ENCODE measurements around the gene CLEC4C. TPM values are rescaled to one million over a fixed set of nuclear protein-coding genes. Genes with fewer than 3 reads are reported as not detected.
A peak's percentile ranks its signal among the peaks of the same experiment; 100 is the strongest.

CLEC4C gene
- total RNA-seq, 1 donor from 2014 or later = not detected

- no peaks in the 10 kb centered on the region for H3K27me3 ChIP-seq (ENCODE audit: control insufficient read depth, insufficient read depth, low read length)
- TF ChIP-seq CTCF (IDR thresholded peaks at IDR 0.05; ENCODE audit: insufficient read depth, low read length, severe bottlenecking) = no peak
- DNase-seq (ENCODE audit: low read depth) (no peak), FAIRE-seq (no peak)
- no peaks in the 10 kb centered on the region for H3K36me3 ChIP-seq (ENCODE audit: control insufficient read depth, insufficient read depth, low read length)
- no peak overlapping the region for H3K4me3 ChIP-seq (ENCODE audit: low read depth, low read length)
Observed at GRCh38 chr12:7694556-7695236, 52.5 kb downstream of the CLEC4C start.

GRCh38 chr12:7693793-7694192 lies 53.4 kb downstream of the CLEC4C start:
- TF ChIP-seq CTCF (IDR thresholded peaks at IDR 0.05; ENCODE audit: insufficient read depth, low read length, severe bottlenecking) = no peak
- peak; percentile 60 for FAIRE-seq
- Histone ChIP-seq H3K27me3 (ENCODE audit: control insufficient read depth, insufficient read depth, low read length) (no peaks in the 10 kb centered on the region), H3K36me3 (ENCODE audit: control insufficient read depth, insufficient read depth, low read length) (no peaks in the 10 kb centered on the region), H3K4me3 (ENCODE audit: low read depth, low read length) (no peak overlapping the region)
- no peak for DNase-seq (ENCODE audit: low read depth)

GRCh38 chr12:7681535-7681934 lies 65.6 kb downstream of the CLEC4C start:
- H3K4me3 ChIP-seq (ENCODE audit: low read depth, low read length) = no peak overlapping the region
- TF ChIP-seq CTCF (IDR thresholded peaks at IDR 0.05; ENCODE audit: insufficient read depth, low read length, severe bottlenecking) = no peak
- H3K27me3 ChIP-seq (ENCODE audit: control insufficient read depth, insufficient read depth, low read length) = no peaks in the 10 kb centered on the region
- no peak for FAIRE-seq
- no peaks in the 10 kb centered on the region for H3K36me3 ChIP-seq (ENCODE audit: control insufficient read depth, insufficient read depth, low read length)
- DNase-seq (ENCODE audit: low read depth) = no peak

Other genes starting within 250 kb of the CLEC4C start
- gene CD163, start 243.6 kb downstream of the CLEC4C start, total RNA-seq = not detected in 2 replicates
- not detected in 2 replicates for gene APOBEC1, start 81.5 kb downstream of the CLEC4C start, total RNA-seq
- gene GDF3, start 51.6 kb downstream of the CLEC4C start, total RNA-seq = not detected in 2 replicates
- not detected in 2 replicates for gene DPPA3, start 35.9 kb downstream of the CLEC4C start, total RNA-seq
- not detected in 2 replicates for gene NANOGNB, start 17.8 kb upstream of the CLEC4C start, total RNA-seq
- gene NANOG, start 42.0 kb upstream of the CLEC4C start, total RNA-seq = not detected in 2 replicates
- gene SLC2A14, start 125.5 kb upstream of the CLEC4C start, total RNA-seq = not detected in 2 replicates
- 8.4 and 10.5 TPM in 2 replicates for gene SLC2A3, start 188.8 kb upstream of the CLEC4C start, total RNA-seq

Data from bronchial epithelial cell (primary cell).